GM21786 (cell line): ENCODE data around the gene EPHB1.
"Not testable (repeated sequence)": the region's sequence is repeated elsewhere in the genome, so short reads cannot be mapped to it uniquely, and the experiment has no call there.

Source experiments
- ATAC-seq: cut with Tn5 transposase; IDR thresholded peaks from one replicate; pipeline ENCODE4 v1.9.1; 2021; ENCODE audit not compliant: unreplicated experiment

Gene EPHB1

DNA sequence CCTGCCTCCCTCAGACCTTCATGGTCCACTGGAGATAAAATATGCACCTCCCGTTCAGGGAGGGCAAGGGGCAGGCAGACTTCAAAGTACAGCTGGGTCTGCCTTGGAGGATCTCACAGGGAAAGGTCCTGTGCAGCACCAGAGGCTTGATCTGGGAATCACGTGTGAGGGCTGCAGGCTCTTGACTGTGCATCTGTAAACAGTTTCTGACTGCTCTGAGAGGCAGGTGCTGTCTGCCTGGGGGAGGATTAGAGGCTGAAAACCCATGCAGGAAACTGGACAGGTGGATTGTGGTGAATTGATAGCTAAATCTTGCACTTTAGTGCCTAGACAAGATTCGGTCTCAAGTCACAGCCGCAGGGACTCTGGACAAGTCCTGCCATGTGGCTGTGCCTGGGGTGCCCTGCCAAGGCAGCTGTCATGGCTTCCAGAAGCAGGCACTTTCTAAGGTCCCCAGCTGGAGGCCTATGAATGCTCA, 239.3 kb downstream of the EPHB1 start:
- no peak for ATAC-seq

DNA sequence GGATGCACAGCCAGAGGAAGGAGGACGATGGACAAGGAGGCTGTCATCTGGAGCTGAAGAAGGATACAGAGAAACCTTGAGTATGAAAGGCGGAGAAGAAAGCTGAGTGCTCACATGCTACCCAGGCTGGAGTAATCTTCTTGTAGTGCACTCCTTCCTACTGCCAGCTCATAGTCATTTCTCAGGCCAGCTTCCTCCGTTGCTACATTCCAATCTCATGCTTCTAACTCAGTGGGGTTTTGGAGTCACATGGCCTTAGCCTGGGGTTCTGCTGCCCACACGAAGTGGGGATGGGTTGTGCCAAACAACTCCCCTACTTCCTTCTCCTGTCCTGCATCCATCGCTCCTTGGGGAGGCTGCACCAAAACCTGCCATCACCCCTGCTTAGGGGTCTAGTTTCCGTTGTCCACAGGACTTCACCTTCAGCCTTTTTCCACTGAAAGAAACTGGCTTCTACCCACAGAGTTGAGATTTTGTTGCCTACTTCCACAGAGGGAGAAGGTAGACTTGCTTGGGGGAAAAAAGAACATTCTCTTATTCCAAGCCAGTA, 239.9 kb downstream of the EPHB1 start:
- no peak for ATAC-seq

DNA sequence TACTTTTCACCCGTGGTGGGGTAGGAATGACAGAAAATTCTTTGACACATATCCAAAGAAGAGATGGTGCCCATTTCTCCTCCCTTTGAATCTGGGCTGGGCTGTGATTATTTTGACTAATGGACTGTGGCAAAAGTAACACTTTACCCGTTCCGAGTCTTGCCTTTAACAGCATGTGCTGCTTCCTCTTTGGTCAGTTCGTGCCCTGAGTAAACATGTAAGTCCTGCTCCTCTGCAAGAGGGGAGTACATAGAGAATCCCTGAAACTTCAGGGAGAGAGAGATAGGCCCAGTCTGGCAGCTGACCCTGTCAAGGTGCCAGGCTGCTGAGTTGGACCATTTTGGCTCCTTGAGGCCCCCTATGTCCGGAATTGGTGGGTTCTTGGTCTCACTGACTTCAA, 243.1 kb downstream of the EPHB1 start:
- ATAC-seq, result no peak

DNA sequence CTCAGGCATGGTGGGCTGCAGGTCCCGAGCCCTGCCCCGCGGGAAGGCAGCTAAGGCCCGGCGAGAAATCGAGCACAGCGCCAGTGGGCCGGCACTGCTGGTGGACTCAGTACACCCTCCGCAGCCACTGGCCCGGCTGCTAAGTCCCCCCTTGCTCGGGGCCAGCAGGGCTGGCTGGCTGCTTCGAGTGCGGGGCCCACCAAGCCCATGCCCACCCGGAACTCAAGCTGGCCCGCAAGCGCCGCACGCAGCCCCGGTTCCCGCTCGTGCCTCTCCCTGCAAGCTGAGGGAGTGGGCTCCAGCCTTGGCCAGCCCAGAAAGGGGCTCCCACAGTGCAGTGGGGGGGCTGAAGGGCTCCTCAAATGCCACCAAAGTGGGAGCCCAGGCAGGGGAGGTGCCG, 244.5 kb downstream of the EPHB1 start:
- not testable (repeated sequence) for ATAC-seq

DNA sequence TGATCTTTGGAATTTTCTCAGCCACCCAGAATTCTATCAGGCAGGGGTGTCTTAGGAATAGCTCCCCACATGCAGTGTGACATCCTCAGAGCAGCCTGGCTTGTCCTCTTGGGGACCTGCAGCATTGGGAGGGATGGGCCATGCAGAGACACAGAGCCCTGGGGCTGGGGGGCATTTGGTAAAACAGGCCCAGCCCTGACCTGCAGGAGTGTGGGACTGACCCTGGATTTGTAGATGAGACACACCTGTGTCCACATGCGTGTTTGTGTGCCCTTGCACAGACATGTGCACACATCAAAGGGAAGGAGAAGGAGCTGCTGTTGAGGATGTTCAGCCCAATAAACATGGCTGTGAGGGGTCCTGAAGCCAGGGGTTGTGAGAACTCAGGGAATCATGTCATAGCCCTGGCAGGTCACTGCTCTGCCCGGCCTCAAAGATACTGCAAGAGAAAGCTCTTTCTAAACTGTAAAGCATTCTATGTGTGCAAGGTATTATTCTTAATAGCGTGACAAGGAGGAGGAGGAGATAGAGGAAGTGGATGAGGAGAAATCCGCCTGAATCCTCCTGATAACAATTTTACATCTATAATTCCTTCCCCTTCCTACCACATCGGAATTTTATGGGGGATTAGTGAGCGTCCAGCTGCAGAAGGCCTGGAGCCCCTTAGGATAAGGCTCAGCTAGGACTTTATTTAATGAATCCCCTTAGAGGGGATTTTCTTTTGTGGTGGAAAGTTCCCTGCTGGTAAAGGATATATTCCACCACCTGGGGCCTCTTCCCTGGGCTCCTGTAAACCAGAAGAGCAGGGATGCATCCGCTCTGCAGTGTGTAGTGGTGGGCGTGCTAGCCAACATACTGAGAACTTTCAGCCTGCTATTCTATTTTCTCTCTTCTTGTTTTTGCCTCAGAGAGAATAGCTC, 245.5 kb downstream of the EPHB1 start:
- no peak for ATAC-seq

DNA sequence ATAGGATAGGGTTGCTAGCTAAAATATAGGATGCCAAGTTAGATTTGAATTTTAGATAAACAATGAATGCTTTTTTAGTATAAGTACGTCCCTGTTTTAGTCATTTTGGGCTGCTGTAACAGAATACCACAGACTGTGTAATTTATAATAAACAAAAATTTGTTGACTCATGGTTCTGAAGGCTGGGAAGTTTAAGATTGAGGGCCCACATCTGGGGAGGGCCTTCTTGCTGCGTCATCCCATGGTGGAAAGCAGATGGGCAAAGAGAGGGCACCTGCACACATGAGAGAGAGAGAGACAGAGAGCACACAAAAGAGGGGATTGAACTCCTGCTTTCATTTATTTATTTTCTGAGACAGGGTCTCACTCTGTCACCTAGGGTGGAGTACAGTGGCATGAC, 246.5 kb downstream of the EPHB1 start:
- ATAC-seq, result no peak

DNA sequence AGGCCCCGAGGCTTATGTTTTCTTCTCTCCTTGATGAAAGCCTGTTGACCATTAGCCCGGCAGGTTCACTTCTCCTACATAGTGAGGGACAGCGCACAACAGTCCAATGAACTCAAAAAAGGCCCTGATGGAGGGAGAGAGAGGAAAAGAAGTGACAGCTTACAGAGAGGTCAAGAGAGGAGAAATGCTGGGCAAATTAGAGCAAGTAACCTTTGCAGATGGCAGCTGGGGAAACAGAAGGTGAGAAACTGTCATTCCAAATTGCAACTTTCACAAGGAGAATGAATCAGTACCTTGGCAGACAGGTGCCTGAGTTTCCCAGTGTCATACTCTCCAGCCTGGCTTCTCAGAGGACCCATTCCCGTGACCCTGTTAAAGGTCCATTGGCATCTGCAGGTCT, 252.0 kb downstream of the EPHB1 start:
- ATAC-seq, result no peak

DNA sequence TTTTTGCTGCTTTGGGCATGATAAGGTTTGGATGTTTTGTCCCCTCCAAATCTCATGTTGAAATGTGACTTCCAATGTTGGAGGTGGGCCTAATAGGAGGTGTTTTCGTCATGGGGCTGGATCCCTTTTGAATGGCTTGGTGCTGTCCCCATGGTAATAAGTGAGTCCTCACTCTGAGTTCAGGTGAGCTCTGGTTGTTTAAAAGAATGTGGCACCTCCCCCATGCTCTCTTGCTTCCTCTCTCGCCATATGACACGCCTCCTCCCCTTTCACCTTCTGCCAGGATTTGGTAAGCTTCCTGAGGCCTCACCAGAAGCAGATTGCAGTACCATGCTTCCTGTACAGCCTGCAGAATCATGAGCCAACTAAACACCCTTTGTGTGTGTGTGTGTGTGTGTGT, 255.5 kb downstream of the EPHB1 start:
- no peak for ATAC-seq

DNA sequence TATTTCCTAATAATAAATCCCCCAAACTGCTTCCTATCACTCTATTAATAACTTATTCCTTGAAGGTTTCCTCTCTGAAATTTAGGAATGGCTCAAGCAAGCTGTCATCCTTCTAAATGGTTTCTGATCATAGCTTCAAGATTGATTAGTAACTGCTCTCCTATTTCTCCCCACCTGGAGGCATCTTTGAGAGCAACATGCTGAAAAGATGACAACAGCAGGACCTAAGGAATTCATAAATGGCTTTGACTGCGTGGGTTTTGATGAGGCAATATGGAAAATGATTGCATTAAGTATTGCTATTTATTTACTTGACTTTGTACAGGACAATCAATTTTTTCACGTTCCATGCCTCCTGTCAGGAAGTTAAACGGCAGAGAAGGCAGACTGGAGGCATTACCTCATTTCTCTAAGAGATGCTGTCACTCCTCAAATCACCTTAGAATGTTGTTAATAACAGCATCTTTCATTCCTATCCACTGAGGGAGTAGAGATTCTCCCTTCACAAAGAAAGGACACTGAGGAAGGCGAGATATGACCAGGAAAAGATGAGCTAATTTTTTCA, 256.4 kb downstream of the EPHB1 start:
- no peak for ATAC-seq

DNA sequence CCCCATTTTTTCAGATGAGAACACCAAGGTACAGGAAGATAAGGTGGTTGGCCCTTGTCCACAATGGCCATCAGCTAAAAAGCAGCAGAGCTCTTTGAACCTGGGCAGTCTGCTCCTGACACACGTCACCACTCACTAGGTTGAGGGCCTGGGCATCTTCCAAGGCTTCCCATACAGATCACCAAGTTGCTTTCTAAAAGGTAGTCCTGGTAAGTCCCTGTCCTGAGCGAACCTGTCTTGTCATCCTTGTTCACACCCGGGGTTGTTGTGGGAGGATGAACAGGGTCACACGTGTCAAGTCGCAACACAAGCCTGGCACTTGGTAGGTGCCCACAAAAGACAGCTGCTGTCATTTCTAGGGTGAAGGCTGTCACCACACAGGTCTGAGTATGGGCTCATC, 260.4 kb downstream of the EPHB1 start:
- no peak for ATAC-seq

DNA sequence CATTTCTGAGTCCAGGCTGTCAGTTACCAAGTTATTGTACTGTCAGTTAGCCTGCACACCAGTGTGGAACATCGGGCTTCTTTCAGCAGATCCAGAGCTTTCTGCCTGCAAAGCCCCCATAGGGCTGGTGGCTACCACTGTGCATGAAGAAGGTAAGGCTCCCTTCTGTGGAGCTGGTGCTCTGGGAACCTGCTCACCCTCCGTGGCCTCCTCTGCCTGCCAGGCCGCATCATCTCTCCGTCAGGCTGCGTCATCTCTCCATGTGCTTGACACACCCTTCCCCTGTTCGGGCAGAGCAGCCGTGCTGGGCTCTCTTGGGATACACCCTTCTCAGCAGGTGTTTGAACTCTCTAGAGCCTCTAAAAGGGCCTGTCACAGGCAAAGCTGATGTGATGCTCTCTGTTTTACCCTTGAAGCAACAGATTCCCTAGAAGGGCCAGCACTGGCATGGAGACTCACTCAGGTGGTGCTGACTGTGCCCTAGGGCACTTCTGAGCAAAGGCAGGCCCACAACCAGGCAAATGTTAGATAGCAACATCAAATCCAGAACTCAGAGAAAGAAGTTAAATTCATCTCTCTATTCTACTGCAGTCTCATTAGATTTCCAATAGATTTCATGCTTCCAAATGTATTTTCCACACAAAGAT, 261.1 kb downstream of the EPHB1 start:
- ATAC-seq, result no peak

DNA sequence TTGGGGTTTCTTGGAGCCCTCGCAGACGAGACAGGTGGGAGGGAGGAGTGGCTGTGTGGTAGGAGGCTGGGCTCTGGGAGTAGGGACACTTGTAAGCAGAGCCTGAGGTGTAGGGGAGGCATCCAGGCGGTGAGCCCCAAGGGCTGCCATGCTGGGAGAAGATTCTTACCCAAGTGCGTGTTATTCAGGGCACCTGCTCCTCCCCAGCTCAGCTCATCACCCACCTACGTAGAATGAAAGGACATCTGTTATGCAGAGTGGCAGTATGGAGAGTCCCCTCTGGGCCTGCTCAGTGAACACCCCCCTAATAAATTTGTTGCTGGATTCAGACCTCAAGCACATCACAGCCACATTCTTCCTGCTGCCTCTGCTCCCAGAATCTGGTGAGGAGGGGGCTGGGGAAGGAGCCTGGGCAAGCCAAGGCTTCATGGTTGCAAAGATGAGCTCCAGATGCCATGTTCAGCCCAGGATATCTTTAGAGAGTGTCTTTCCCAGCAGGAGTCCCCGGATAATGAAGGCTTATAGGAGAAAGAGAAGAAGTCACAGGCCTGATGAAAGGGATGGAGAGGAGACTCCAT, 261.8 kb downstream of the EPHB1 start:
- ATAC-seq, result no peak

DNA sequence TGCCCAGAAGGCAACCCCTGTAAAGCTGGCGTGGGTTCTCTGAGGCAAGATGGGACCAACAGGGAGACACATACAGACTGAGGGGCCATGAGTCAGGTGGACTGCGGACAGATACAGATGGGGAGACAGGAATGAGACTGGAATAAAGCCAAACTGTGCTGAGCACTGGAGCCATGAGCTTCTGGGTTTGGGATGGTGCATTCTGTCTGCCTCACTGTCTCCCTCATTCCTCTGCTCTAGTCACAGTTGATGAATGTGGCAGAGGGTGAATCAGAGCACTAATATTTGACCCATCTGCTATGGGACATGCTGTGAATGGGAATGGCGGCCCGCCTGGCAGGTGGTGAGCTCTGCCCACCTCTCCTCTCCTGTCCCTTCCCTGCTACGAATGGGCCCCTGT, 262.9 kb downstream of the EPHB1 start:
- no peak for ATAC-seq

DNA sequence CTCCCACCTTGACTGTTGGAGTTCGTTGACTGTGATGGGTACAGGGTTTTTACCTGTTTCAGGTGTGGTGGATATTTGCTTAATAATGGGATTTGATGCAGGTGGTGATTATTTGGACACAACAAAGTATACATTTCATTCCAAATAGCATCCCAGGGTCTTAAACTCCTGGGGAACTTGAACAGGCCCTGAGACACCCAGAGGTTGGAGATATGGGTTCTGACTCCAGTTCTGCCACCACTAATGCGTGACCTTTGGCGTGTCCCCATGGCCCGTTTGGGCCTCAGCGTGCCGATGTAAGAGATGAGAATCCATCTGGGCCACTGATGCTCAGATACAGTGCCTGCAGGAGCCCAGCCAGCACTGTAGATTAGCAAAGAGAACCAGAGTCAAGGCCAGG, 264.5 kb downstream of the EPHB1 start:
- no peak for ATAC-seq

DNA sequence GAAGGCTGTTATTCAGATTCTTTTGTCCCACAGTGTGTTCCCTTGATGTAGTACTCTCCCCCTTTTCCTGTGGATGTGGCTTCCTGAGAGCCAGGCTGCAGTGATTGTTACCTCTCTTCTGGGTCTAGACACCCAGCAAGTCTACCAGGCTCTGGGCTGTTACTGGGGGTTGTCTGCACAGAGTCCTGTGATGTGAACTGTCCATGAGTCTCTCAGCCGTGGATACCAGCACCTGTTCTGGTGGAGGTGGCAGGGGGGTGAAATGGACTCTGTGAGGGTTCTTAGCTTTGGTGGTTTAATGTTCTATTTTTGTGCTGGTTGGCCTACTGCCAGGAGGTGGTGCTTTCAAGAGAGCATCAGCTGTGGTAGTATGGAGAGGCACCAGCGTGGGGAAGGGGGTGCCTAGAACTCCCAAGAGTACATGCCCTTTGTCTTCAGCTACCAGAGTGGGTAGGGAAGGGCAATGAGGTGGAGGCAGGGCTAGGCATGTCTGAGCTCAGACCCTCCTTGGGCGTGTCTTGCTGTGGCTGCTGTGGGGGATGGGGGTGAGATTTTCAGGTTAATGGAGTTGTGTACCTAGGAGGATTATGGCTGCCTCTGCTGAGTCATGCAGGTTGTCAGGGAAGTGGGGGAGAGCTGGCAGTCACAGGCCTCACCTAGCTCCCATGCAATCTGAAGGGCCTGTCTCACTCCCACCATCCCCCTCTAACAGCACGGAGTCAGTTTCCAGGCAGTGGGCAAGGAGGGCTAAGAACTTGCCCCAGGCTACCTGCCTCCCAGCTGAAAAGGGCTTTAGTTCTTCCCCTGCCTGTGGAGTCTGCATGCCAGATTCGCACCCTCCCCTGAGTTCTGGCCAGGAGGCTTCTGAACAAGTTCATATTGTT, 272.0 kb downstream of the EPHB1 start:
- not testable (repeated sequence) for ATAC-seq

DNA sequence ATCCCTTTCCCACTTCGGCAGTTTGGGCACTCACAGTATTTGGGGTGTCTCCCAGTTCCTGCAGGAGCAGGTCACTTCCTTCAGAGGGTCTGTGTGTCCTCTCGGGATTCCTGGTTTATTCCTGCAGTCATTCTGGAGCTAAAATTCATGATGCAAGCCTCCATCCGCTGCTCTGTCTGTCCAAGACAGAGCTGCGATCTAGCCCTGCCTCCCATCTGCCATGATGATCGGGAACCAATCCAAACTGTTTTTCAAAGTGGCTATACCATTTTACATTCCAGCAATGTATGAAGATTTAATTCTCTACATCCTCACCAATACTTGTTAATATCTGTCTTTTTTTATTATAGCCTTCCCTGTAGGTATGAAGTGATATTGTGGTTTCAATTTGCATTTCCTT, 273.0 kb downstream of the EPHB1 start:
- no peak for ATAC-seq

DNA sequence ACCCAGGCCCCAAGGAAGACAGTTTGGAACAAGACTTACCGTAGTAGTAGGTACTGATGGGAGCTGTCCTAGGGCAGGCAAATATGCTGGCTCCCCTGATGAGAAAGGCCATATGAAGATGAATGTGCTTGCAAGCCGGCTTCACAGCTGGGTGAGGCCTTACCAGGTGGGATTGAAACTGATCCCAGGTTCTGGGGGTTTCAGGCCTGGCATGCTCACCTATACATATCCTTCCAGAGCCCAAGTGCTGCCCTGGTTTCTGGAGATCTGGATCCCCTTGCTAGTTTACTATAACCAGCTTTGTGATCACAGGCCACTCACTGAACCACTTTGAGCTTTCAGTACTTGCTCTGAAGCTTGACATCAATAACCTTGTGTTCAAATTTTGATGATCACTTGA, 274.3 kb downstream of the EPHB1 start:
- no peak for ATAC-seq

DNA sequence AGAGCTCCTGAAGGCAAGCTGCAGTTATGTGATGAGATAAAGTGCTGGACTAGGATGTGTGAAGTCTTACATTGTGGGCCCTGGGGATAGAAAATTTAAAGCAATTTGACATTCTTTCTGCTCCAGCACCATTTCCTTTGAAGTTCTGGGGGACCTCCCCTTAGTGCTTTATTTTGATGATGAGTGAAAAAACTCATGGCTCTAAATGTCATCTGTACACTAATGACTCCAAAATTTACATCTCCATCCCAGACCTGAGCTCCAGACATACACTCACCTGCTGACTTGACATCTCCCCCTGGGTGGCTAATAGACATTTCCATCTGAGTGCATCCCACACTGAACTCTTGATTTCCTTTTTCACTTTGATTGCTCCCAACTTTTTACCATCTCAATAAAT, 276.4 kb downstream of the EPHB1 start:
- no peak for ATAC-seq

DNA sequence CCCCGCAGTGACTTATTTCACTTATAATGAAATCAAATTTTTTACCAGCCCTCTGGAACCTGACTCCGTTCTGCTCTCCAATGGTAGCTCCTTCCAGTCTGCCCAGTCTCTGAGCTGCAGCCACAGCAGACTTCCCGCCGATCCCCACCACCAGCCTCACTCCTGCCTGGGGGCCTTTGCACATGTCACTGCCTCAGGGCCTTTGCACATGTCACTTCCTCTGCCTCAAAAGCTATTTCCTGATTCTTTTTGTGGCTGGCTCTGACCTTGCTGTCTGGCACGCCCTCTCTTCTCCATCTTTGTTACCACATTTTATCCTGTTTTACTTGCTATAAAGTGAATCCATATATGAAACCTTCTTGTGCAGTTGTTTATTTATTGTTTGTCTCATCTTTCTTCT, 277.4 kb downstream of the EPHB1 start:
- ATAC-seq, result no peak

DNA sequence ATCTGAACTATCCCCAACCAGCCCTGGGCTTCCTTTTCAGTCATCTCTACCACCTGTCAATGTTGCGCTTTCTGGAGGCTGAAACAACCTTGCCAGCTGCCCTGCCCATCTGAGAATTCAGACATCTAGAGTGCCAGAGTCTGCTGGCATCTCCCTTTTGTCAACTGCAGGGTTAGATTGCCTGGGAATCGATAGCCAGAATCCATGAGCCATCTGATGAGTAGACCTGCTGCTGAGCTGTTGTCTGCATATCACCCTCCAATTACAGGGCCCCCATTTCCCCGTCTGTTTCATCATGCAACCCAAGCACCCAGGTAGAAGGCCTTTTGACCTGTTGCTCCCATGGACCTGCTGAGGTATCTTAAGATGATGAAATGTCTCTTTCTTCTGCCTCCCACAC, 280.1 kb downstream of the EPHB1 start:
- ATAC-seq, result no peak
